ENCODE measurements around the gene NPHP1. TPM values are rescaled to one million over a fixed set of nuclear protein-coding genes. Genes with fewer than 3 reads are reported as not detected.

The NPHP1 gene
- total and polyA plus RNA-seq, 2 donors (not counting 3 experiments of a cell fraction or from before 2014, with no cell fraction given) = 2.3 to 5.9 TPM

GRCh38 chr2:110215566-110216158 is 10.8 kb upstream of the NPHP1 start:
- DNase-seq (ENCODE audit: low read depth, low spot score) (no peak), FAIRE-seq (no peak)
- H3K9ac ChIP-seq (replicated peaks; ENCODE audit: extremely low read depth, insufficient read depth, low read length) = no peak overlapping the region
- TF ChIP-seq JUN (IDR thresholded peaks at IDR 0.05; ENCODE audit: borderline replicate concordance, insufficient read depth, insufficient read length, low read depth) = no peak
- no peak for TF ChIP-seq POLR2AphosphoS5 (IDR thresholded peaks at IDR 0.05; ENCODE audit: insufficient read depth, low read depth, low read length)
- no peak for TF ChIP-seq MYC (IDR thresholded peaks at IDR 0.05; ENCODE audit: low read depth, low read length)
- TF ChIP-seq POLR2A (IDR thresholded peaks at IDR 0.05; ENCODE audit: low read depth, low read length) = no peak
- TF ChIP-seq, protein P1, sequence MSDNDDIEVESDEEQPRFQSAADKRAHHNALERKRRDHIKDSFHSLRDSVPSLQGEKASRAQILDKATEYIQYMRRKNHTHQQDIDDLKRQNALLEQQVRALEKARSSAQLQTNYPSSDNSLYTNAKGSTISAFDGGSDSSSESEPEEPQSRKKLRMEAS (IDR thresholded peaks at IDR 0.05; ENCODE audit: insufficient read depth, insufficient read length) = no peak
- TF ChIP-seq FOS (IDR thresholded peaks at IDR 0.05; ENCODE audit: borderline replicate concordance, insufficient read depth, low read length) = no peak
- no peak for TF ChIP-seq GATA2 (IDR thresholded peaks at IDR 0.05; ENCODE audit: insufficient read depth, insufficient read length, low read depth, low read length)
- no peak for TF ChIP-seq EZH2 (IDR thresholded peaks at IDR 0.05; ENCODE audit: borderline replicate concordance, low read depth, low read length, severe bottlenecking)
- ChIA-PET CTCF (interaction anchor here (1.3 kb wide), 1 partner anchor 9 kb away, joined by 3 read pairs; no protein-coding TSS in a partner anchor), POLR2A (no interaction called here)
- peaks cover 6% of the 10 kb centered on the region for H3K4me1 ChIP-seq (ENCODE audit: control insufficient read depth, extremely low read depth, insufficient read depth, low read length)
- dilution Hi-C loops (cut with MboI; ENCODE audit: extremely low pct_ligation_motif_present, low sequenced_read_pairs) (no loop called here), intact Hi-C loops (cut with micrococcal nuclease) (no loop called here)
- H3K9me3 ChIP-seq (replicated peaks; ENCODE audit: control insufficient read depth, insufficient read depth, low read length) = no peaks in the 10 kb centered on the region
- no peaks in the 10 kb centered on the region for H4K20me1 ChIP-seq (replicated peaks; ENCODE audit: control insufficient read depth, extremely low read depth, insufficient read depth, low read length)
- no peak overlapping the region for H3K4me3 ChIP-seq (replicated peaks in 1 of 3; ENCODE audit: insufficient read depth in 1 of 3, low read depth in 1 of 3, low read length in 3 of 3)
- no peaks in the 10 kb centered on the region for H3K36me3 ChIP-seq (ENCODE audit: control insufficient read depth in 2 of 2, extremely low read depth in 1 of 2, insufficient read depth in 2 of 2, low read length in 2 of 2)
- H2AFZ ChIP-seq (ENCODE audit: low read depth, low read length) = no peak overlapping the region
- no peak overlapping the region for H3K4me2 ChIP-seq (ENCODE audit: insufficient read depth, low read length)
- H3K9me1 ChIP-seq (replicated peaks; ENCODE audit: control insufficient read depth, extremely low read depth, insufficient read depth, low read length) = no peaks in the 10 kb centered on the region
- peaks cover 28 to 40% of the 10 kb centered on the region in 2 experiments for H3K27me3 ChIP-seq (ENCODE audit: control insufficient read depth in 2 of 2, insufficient read depth in 2 of 2, low read length in 2 of 2)
- H3K27ac ChIP-seq (ENCODE audit: insufficient read depth, low read depth, low read length) = no peak overlapping the region
- BruUV-seq (replicated peaks) = no TSS peak
- peaks cover 11% of the 10 kb centered on the region for H3K79me2 ChIP-seq (ENCODE audit: control insufficient read depth, insufficient read depth, low read length)
